GM21619 (cell line): ENCODE measurements around the gene NDNF.

Experiments used
- ATAC-seq: cut with Tn5 transposase; IDR thresholded peaks from one replicate; pipeline ENCODE4 v1.9.1; 2021; ENCODE audit not compliant: unreplicated experiment

The NDNF gene, protein sequence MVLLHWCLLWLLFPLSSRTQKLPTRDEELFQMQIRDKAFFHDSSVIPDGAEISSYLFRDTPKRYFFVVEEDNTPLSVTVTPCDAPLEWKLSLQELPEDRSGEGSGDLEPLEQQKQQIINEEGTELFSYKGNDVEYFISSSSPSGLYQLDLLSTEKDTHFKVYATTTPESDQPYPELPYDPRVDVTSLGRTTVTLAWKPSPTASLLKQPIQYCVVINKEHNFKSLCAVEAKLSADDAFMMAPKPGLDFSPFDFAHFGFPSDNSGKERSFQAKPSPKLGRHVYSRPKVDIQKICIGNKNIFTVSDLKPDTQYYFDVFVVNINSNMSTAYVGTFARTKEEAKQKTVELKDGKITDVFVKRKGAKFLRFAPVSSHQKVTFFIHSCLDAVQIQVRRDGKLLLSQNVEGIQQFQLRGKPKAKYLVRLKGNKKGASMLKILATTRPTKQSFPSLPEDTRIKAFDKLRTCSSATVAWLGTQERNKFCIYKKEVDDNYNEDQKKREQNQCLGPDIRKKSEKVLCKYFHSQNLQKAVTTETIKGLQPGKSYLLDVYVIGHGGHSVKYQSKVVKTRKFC

DNA sequence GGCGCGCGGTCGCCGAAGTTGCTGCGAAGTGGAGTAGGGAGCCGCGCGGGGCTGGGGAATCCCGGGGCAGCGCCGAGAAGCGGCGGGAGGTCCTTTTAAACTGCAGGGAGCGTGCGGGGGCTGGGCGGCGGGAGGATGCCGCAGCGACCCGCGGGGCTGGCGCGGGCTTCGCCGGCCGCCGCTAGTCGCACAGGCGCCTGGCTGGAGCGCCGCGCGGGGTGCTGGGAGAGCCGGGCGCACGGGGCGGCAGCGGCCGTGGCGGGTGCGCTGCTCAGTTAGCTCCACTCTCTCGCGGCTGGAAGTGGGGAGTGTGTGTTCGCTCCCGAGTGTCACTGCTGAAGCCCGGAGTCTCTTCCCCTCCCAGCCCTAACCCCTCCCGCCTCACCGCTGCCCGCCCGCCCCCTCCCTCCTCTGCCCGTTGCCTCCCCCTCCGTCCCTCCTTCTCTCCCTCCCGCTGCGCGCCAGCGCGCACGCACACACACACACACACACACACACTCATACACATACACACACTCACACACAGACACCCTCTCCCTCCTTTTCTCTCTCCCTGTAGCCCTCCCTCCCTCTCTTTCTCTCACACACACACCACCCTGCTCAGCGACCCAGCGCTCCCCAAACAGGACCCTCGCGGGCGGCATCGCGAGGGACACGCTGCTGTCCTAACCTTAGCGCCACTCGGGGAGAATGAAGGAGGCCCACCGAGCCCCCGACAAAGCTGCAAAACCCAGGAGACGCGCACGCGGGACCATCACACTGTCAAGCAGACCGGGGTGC lies at the start of gene NDNF:
NDNF (minus strand) TSS at position 312 of the 780 bp plus-strand sequence. CDS start 26,698 bp downstream, outside the sequence.
- peak; percentile 42 for ATAC-seq

DNA sequence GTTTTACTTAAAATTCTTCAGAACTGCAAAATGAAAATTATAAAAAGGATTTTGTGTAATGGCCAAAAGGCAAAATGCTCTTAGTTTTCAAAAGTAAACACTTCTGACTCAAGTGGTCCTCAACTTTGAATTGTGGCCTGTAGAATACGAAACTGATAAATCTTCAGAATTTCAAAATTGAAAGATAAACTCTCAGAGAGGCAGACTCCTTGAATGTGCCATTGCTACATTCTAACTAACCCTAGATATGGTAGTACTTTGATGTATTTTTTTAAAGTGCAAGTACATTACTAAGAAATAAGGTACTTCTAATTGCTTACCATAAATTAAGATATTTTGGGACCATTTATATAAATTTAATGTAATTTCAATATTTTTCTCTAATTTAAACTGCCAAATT lies 47.4 kb upstream of the NDNF start:
- no peak for ATAC-seq

DNA sequence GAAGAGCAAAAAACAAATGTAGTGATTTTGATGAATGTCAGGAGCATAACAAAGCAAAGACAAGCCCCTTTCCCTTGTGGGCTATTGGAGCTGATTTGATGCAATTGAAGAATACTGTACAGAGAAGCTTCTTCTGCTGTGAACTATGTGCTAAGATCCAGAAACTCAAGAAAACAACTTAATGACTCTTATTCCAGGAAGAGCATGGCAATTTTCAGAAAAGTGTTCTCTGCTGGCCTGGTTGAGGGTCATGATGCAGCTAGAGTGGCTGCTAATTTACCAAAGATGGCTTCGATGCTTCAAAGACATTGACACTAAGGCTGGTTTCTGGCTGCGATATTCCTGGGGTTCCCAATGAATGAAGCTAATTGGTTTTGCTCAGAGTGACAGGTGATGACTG lies 46.0 kb upstream of the NDNF start:
- ATAC-seq = no peak

DNA sequence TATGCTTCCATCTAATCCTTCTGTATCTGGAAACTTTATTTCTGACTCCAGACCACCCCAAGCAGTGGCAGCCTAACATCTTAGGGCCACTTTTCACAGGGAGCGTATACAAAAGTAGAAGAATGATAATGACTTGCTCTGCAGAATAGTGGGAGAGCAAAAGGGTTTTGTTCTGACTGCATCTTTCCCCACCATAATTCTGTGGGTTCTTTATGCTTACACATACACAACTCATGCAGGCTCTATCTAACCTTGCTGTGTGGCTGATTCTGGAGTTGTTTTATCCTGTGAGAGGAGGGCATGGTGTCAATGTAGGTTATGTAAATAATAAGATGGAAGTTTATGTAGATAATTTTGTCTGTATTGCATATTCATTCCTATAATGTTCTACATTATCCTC lies 42.4 kb upstream of the NDNF start:
- ATAC-seq = no peak

DNA sequence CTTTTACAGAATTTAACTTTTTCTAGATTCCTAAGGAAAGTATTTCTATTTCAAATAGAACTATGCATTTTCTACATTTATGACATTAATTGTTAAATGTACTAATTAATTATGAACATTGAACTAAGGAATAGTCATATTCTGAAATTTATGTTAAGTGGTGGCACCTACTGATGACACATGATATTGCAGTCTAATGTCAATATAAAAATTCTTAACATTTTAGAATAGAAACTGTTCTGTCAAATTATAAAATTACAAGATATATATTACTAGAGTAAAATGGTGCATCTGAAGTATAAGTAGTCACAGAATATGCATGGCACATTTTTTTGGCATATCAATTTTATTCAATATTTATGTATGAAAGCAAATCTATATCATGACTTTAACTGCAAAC lies 40.2 kb upstream of the NDNF start:
- no peak for ATAC-seq

DNA sequence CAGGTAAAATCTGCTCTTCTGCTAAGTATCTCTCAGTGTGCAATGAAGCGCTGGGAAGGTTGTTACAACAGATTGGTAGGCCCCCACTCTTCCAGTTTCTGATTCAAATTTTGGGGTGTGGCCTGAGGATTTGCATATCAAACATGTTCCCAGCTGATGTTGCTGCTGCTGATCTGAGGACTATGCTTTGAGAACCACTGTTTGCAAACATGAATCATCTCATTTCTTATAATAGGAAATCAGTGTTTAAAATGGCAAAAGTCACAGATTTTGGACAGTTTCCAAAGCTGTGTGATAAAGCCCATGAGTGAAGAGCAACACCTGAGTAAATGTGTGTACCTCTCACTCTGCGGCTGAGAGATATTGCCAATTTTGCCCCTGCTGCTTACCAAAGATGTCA lies 36.2 kb upstream of the NDNF start:
- no peak for ATAC-seq

DNA sequence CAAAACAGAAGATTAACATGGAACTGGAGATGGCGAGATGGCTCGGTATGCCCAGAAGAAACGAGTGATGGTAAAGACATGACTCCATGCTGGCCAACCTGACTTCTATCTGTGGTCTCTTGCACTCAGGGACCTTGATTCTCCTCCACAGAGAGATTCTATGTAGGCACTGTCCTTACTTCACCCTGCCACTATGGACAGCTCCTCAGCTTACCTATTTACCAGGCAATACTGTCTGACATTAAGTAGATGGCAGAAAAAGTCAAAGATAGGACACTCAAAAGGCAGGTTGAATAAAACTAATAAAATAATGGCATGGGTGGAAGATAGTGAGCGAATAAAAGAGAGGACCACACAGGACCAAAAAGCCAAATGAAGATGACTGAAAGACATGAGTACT lies 35.2 kb upstream of the NDNF start:
- no peak for ATAC-seq

DNA sequence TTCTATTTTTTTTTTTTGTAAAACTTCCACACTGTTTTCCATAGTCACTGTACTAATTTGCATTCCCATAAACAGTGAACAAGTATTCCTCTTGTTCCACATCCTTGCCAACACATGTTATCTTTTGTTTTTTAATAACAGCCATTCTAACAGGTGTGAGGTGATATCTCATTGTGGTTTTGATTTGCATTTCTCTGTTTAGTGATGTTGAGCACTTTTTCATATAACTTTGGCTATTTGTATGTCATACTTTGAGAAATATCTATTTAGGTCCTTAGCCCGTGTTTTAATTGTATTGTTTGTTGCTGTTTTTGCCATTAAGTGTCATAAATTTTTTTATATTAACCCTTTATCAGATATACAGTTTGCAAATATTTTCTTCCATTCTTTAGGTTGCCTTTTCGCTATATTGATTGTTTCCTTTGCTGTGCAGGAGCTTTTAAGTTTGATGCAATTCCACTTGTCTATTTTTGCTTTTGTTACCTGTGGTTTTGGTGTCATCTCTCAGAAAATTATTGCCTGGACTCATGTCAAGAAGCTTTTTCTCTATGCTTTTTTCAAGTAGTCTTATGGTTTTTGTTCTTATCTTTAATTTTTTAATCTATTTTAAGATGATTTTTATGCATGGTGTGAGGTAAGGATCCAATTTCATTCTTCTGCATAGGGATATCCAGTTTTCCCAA lies 27.9 kb upstream of the NDNF start:
- ATAC-seq = no peak

DNA sequence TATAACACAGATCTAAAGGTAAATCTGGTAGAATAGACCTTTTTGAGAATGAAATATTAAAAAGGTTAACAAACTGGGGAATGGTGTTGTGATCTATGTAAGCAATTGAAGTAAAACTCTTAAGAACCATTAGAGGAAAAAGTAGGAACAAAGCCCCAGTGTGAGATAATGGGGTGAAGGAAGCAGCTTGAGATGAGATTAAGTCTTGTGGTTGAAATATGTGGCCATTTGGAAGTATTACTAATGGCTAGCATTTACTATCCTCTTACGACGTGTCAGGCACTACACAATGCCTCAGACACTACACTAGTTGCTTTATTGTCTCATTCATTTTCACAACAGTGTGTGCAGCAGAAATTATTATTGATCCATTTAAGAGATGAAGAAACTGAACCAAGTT lies 25.9 kb upstream of the NDNF start:
- no peak for ATAC-seq

DNA sequence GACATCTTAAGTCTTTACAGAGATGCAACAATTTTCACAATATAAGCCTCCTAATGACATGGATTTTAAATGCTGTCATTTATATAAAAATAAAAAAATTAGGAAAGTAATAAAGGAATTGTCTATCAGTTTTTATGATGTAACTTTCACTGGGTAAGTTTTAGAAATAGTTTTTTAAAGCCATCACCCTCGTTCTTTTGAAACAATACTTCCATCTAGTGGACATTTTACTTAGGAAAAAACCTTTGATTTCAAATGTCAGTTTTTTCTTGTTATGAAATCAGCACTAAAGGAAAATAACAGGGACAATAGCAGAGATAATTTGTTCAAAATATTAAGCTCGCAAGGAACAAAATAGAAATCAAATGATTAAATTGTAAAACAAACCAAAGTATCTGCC lies 24.3 kb upstream of the NDNF start:
- no peak for ATAC-seq

DNA sequence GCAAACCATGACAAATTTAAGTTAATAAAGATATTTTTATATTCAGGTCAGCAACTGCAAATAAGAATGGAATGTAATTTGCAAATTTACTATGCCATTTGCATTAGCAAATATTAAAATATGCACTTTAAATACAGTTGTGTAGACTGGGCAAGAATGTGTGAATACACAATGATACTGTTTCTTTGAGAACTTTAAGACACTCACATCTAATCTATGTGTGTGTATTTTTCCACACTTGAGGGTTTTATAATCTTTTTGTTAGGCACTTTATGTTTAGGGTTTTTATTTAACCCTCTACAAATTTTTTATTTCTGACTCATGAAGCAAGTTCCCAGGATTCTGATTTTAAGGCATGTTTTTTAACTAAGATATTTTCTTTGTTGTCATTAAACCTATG lies 23.9 kb upstream of the NDNF start:
- ATAC-seq = no peak

DNA sequence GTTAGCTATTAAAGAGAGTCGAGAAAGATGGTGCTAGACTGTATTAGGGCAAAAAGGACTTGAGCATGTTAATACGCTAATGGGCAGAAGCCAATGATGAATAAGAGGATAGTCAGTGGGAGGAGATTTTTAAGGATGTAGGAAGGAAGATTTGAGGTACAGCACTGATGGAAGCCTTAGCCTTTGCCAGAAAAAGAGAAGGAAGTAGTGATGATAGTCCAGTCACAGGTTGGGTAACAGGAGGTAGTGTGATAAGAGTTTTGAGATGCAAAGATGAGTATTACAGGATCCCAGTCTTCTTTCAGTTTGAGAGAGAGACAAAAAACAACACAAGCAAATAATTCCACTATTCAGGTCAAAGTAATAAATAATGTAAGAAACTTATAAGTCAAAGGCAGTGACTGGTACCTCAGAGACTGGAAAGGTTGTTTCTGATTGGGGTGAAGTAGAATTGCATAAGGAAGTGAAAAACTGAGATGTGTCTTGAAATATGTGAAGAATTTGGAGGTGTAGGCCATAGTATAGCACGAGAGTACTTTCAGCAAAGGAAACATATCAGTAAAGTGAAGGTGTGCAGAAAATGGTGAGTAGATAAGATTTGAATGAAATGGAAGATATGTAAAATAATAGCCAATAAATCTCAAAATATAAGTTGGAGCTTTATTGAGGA lies 22.1 kb upstream of the NDNF start:
- no peak for ATAC-seq

DNA sequence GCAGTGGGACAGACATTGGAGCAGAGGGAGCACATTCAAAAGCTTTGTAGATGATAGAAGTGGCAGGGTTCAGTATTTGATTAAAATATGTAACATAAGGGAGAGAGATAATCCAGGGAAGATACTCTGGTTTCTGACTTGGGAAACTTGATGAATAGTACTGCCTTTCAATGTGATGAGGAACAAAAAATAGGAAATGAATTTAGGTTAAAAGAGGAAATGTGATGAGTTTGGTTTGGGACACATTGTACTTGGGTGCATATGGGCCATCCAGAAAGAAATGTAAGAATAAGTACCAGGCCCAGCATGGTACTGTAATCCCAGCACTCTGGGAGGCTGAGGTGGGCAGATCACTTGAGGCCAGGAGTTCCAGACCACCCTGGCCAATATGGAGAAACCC lies 20.9 kb upstream of the NDNF start:
- no peak for ATAC-seq

DNA sequence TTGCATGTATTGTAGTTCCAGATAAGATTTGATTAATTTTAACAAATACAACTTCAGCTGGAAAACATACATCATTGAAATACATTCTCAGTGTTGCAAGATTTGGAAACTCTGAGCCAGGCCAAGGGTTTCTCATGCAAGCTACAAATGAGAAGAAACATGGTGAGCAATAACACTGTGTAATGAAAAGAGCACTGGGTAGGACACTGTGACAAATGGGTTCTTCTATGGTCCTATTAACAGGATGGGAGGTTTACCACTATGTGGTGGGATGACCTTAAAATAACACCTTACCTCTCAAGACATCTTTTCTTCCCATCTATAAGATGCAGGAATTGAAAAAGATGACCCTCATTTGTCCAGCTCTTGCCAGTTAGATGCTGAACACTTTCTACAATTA lies 19.6 kb upstream of the NDNF start:
- ATAC-seq = no peak

DNA sequence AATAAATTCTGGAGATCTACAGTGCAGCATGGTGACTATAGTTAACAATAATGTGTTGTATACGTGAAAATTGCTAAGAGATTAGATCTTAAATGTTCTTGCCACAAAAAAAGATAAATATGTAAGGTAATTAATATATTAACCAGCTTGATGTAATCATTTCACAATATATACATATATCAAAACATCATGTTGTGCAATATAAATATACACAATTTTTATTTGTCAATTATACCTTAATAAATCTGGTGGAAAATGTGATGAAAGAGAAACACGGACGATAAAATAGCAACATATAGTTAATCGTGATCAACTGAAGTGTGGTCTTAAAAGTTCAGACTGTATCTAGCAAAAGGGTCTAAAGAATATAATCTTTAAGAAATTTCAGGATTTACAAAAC lies 16.5 kb upstream of the NDNF start:
- ATAC-seq = no peak

DNA sequence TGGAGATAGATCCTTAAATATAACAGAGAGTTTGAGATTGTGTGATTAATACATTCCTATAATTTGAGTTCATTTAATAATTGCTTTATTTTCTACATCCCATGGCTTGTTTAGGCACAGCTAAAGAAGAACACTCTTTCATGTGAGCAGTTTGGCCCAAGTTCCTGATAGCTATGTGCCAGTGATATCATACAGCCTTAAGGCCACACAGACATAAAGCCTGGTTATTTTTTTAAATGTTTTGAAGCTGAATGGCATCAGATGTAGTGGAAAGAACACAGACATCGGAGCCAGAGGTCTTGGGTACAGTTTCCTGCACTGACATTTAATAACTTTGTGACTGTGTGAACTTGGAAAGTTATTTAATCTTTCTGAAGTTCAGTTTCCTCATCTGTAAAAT lies 7.0 kb upstream of the NDNF start:
- no peak for ATAC-seq

DNA sequence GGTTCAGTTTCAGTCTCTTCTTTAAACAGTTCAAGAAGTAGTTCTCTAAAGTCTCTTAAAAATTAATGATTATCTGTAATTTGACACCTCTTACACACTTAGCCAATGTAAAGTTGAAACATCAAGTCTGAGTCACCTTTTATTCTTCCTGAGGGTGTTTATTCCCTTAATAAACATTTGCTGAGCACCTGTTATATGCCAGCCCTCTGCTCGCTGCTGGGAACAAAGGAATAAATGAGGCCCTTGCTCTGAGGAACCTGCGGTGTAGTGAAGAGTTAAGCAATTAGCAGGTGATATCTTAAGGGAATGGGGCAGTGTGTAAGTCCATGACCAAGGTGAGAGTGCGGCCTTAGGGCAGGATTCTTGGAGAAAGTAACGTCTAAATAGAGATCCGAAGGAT lies 5.2 kb upstream of the NDNF start:
- no peak for ATAC-seq

DNA sequence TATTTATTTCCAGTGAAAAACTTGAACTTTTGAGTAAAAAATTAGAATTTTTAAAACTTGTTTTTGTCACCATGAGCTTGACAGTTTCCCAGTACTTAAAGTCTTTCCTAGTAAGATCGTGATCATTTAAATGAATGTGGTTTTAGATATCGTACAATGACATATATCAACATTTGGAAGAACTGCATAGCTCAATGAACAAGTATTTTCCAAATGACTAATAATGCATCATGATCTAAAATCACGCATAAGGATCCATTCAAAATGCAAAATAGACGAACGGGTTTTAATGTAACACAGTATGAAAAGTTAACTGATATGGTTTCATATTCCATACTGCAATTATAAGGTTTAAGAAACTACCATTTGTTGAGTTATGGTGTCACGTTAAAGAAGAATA lies 4.1 kb upstream of the NDNF start:
- ATAC-seq = no peak

DNA sequence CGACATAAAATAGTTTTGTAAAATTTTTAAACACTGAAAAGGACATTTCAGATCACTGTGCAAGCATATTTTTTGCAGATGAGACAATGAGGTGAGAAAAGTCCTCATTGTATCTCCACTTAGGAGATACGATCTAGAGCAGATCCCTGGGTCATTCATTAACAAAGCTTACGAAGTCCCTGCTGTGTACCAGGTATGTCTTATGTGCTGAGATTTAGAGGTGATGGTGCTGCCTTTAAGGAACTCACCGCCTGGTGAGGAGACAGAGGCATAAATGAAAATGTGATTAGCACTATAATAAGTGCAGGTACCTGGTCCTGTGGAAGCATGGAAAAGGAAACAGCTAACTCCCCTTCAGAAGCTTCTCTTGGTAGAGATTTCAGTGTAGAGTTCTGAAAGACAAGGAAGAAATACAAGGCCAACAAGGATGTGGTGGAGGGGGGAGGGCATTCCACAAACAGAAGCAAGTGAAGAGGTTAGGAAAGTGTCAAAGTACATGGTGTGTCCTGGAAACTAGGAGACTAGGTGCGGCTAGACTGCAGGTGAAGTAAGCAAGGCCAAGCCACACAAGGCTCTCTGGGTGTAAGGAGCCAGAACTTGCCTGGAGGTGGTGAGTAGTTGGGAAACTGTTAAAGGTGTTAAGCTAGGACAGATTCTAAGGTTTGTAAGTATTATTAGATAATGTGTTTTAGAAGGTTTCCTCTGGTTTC lies 1.5 kb upstream of the NDNF start:
- no peak for ATAC-seq

DNA sequence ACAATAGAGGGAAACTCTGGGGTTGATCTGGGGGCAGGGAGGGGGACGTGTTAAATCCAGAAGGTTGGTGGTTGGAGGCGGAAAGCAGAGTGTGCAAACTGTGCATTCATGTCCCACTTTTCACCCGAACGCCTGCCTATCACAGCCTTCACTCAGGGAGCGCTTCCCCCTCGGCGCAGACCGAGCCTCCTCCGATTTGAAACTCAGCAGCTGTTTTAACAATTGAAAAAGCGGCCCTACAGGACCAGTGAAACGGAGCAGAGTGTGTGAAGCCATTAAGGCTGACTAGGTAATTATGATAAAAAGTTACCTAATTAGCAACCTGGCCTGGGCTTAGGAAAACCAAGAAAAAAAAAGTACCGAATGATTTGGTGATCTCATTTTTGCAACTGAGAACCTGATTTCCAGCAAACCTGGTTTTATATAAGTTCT lies 685 bp upstream of the NDNF start:
- ATAC-seq = no peak
